Left colon (tissue), 2 donors: ENCODE results near the gene ARFGEF3. TPM values are rescaled to one million over a fixed set of nuclear protein-coding genes. Genes with fewer than 3 reads are reported as not detected.
"Not testable (repeated sequence)": the region's sequence is repeated elsewhere in the genome, so short reads cannot be mapped to it uniquely, and the experiment has no call there.

Experiments
- ATAC-seq: fragments of 200-7000 bp; cut with Tn5 transposase; one replicate; pipeline ENCODE4 v1.9.1; 2020; ENCODE audit warnings: mild to moderate bottlenecking, moderate library complexity
- DNase-seq, 2 donors: peaks; one replicate each; pipeline ENCODE4 v3.0.0-alpha.2; 2020
- intact Hi-C, 2 donors: fragments of 100-400 bp; cut with DNase I in 1 of 2; cut with micrococcal nuclease in 1 of 2; formaldehyde crosslinking; loops; one replicate each; pipeline versions ENCODE4 v1.11.2 to v1.14.0; 2022; cut with DNase I, micrococcal nuclease
- total RNA-seq, 2 donors: library from RNA; stranded (reverse); fragmentation: NEBNext Ultra II Directional; extraction: Animal tissue kit (Norgen Biotek cat#: 25700); gene quantifications; one replicate each; pipeline ENCODE4 v1.2.1, GENCODE V29; 2021
- donor health status: DM: no; HTN: no; CAD: no.
- donor health status: DM: yes; HTN: yes; CAD: no.

The ARFGEF3 gene
- total RNA-seq, 2 donors from 2014 or later, result 19.1 to 24.8 TPM

DNA sequence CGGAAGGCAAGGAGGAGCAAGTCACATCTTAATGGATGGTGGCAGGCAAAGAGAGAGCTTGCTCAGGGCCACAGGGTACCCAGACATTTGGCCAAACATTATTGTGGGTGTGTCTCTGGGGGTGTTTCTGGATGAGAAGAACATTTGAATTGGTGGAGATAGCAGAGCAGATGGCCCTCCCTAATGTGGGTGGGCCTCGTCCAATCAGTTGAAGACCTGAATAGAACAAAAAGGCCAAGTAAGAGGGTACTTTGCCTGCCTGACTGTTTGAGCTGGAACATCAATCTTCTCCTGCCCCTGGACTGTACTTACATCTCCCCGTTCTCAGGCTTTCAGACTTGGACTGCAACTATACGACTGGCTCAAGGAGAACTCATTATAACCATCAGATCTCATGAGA, 160.2 kb downstream of the ARFGEF3 start:
- intact Hi-C loops, result no loop called here
- DNase-seq (no peak), ATAC-seq (no peak)

GRCh38 chr6:138323821-138324220, 162.1 kb downstream of the ARFGEF3 start:
- ATAC-seq, result no peak
- intact Hi-C loops, result no loop called here
- DNase-seq, result no peak

DNA sequence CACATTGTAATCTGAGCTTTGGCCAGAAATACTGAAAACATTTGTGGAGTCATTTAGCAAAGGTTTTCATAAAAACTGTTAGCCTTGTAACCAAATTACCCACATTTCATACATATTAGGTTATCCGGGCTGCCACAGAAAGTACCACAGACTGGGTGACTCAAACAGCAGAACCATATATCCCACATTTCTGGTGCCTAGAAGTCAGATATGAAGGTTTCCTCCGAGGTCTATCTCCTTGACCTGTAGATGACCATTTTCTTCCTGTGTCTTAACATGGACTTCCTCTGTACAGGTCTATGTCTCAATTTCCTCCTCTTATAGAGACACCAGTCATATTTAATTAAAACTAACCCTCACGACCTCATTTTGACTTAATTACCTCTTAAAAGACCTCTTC, 166.5 kb downstream of the ARFGEF3 start:
- no peak for DNase-seq
- intact Hi-C loops, result no loop called here
- no peak for ATAC-seq

- intact Hi-C loops, result no loop called here
- ATAC-seq (no peak), DNase-seq (no peak)
These were observed 169.0 kb downstream of the ARFGEF3 start for GRCh38 chr6:138330763-138331162.

DNA sequence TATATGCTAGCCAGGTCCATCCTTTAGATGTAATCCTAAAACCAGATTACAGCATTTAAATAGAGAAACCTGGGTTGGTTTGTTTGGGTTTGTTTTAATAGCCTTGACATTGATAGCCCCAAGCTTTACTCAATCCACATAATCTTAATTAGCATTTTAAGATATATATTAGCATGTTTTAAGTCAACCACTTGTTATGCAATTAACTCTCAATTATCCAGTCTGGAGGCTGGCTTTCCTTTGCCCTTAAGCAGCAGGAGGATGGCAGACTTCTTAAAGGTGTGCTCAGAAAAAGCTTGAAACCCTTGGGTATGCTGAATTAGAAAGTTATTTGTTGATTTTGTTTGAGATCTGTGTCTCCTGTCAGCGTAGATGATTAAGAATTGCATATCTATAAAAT, 169.7 kb downstream of the ARFGEF3 start:
- ATAC-seq (no peak), DNase-seq (no peak)
- intact Hi-C loops, result no loop called here

- ATAC-seq (no peak), DNase-seq (no peak)
- intact Hi-C loops, result no loop called here
These were observed 170.2 kb downstream of the ARFGEF3 start for GRCh38 chr6:138331984-138332383.

GRCh38 chr6:138334000-138334399, 172.3 kb downstream of the ARFGEF3 start:
- intact Hi-C loops, result no loop called here
- DNase-seq, result no peak
- no peak for ATAC-seq

DNA sequence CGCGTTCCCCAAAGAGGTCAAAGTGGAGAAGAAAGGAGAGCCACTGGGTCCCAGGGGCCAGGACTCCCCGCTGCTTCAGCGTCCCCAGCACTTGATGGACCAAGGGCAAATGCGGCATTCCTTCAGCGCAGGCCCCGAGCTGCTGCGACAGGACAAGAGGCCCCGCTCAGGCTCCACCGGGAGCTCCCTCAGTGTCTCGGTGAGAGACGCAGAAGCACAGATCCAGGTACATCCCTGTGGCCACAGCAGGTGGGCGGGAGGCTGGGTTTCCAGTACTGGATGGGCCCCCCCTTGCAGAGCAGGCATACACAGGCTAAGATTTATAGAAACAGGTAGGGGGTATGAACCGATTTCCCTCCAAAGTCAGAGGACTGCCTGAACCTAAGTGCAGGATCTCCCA, 173.2 kb downstream of the ARFGEF3 start:
- intact Hi-C loops, result no loop called here
- DNase-seq (no peak), ATAC-seq (no peak)

- ATAC-seq (no peak), DNase-seq (no peak)
- intact Hi-C loops, result no loop called here
These were observed 174.5 kb downstream of the ARFGEF3 start for GRCh38 chr6:138336221-138336620.

GRCh38 chr6:138337076-138337475, 175.3 kb downstream of the ARFGEF3 start:
- ATAC-seq (no peak), DNase-seq (no peak)
- intact Hi-C loops, result no loop called here

- intact Hi-C loops, result no loop called here
- ATAC-seq (no peak), DNase-seq (no peak)
These were observed 177.3 kb downstream of the ARFGEF3 start for GRCh38 chr6:138339024-138339423.

DNA sequence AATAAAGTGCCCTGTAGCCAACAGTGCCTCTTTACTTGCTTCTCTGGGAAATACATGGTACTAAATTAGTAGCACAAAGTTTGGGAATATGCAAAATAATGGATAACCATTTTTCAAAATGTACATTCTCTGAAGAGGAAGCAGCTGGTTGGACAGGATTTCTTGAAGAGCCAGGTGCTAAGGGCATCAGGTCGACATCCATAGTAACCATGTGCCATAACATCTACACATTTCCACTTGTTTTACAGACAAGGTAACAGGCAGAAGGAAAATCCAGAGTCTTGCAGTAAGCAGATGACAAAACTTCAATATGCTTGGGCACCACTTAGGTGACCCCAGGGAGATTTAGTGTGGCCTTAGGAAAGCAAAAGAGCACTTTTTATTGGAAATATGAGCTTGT, 179.4 kb downstream of the ARFGEF3 start:
- intact Hi-C loops, result no loop called here
- ATAC-seq (no peak), DNase-seq (no peak)

DNA sequence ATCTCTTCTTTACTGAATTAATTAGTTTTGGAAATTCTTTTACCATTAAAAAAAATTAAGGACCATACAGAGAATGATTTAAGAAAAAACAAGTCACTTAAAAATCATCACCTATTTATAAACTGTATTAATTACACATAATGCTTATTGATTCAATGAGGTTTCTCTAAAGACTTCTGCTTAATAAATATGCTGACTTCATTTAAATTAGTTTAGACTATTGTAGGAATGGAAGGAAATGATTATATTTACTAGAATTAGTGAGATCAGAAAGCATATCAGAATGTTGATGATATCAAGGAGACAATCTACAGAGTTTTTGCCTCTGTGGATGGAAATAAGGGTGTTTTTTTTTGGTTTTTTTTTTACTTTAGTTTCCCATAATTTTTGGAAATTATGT, 181.4 kb downstream of the ARFGEF3 start:
- no peak for ATAC-seq
- DNase-seq, result no peak
- intact Hi-C loops, result no loop called here

DNA sequence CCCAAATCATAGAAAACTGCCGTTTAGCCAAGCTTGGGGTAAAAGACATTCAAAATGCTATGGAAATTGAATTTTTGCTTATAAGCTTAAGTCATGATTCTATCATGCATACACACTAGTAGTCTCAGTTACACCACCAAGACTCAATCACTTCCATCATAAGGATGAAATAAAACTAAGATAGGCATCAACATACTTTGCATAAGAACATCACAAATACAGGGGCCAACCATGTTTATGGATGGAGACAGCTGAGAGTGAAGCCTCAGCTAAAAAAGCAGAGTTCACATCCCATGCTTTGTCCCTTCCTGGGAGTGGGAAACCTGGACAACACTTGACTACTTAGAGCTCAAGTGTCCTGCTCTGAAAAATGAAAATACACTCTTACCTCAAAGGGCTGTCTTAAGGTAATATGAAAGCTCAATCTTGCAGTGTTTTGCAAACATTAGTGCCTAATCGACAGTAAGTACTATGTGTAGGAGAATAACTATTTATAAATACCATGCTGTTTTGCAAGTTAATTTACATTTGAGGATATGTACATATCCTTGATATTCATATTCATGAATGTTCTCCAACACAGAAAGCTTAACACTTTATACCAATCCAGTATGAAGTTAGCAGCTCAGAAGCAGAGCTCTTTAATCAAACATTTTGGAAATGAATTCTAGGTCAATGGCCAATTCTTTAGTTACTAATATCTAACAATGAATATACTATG, 184.0 kb downstream of the ARFGEF3 start:
- intact Hi-C loops, result no loop called here
- ATAC-seq, result no peak

DNA sequence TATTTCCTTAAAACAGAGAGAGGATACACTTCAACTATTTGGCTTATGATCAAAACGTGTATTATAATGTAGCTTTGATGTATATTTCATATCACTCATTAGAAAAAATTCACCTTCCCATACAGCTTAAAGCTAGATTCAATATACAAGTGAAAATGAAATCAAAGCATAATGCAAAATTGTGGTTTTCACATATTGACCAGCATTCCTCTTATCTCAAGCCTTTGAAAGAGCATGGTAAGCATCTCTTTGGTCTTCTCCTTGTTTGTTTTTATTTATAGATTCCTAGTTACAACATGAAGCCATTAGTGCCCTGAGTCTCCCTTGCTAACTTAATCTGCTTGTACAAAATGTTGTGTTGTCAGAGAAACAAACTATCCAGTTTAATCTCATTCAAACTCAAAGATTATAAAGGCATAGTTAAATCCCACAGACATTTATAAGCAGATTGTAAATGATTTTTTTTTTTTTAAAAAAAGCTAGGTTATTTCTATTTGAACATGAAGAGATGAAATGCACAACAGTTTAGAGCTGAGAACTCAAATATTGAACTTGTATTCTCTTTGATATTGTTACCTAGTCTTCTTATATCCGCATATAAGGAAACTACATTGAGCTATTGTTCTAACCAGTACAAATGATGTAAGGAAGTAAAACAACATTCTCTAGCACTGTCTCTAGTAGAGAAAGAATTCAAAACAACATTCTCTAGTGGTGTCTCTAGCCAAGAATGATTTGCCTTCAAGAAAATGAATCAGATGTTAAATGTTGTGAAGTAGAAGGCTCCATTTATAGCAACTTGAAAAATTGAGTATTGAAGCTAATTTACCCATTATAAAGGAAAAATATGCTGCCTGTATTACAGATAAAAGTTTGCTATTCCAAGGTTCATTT, 184.8 kb downstream of the ARFGEF3 start:
- DNase-seq (no peak), ATAC-seq (no peak)
- intact Hi-C loops, result no loop called here

More for the DNA sequence above, 184.0 kb downstream of the ARFGEF3 start:
- no peak for DNase-seq

DNA sequence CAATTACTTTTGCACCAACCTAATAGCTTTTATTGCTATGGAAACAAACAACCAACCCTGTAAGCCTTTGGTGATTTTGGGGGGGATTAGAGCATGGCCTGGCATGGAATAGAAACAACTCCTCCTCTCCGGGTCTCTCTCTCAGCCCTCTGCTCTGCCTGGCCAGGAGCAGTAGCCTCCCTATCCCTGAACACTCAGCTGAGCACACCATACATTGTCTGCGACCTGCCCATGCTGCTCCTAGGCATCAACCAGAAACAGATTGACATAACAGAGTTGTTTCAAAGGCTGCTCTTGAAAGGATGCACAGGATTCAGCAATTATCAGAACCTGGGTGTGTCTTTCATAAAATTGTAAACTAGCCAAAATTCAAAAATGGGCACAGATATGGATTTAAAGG, 186.1 kb downstream of the ARFGEF3 start:
- no peak for ATAC-seq
- intact Hi-C loops, result no loop called here
- DNase-seq, result no peak

DNA sequence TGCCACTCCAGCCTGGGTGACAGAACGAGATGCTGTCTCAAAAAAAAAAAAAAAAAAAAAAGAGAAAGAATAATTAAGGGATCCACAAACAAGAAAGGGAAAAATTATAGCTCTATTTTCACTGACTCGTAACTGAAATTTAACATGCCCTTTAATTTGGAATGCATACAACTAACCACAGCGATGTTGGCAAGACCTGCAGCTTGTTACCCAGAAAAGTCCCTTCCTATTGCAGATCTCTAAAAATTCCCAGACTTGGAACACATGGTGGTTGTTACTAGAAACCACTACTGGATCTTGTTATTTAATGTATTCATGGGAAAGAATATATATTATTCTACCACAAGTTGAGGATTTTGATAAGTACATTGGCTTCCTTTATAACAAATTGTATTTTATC, 188.2 kb downstream of the ARFGEF3 start:
- no peak for DNase-seq
- intact Hi-C loops, result no loop called here
- ATAC-seq, result no peak

- no peak for DNase-seq
- intact Hi-C loops, result no loop called here
- no peak for ATAC-seq
These were observed 196.2 kb downstream of the ARFGEF3 start for GRCh38 chr6:138357928-138358327.

- DNase-seq, ATAC-seq, intact Hi-C loops: not testable (repeated sequence)
These were observed 206.9 kb downstream of the ARFGEF3 start for GRCh38 chr6:138368684-138369083.
